Limb (tissue), 2 donors: ENCODE results near the gene KRT81.
"Not testable (repeated sequence)": the region's sequence is repeated elsewhere in the genome, so short reads cannot be mapped to it uniquely, and the experiment has no call there.

Experiments
- DNase-seq, 2 donors: peaks; one replicate each; pipeline ENCODE4 v3.0.0-alpha.2; 2016; ENCODE audit errors: extremely low spot score in 2 of 2

KRT81 gene

GRCh38 chr12:52317468-52318052, 26.2 kb upstream of the KRT81 start:
- no peak for DNase-seq

GRCh38 chr12:52316701-52317100, 25.4 kb upstream of the KRT81 start:
- DNase-seq = no peak

- no peak for DNase-seq
Measured at GRCh38 chr12:52316290-52316689, 25.0 kb upstream of the KRT81 start.

GRCh38 chr12:52315721-52316120, 24.4 kb upstream of the KRT81 start:
- DNase-seq = not testable (repeated sequence)

GRCh38 chr12:52314511-52314910, 23.2 kb upstream of the KRT81 start:
- DNase-seq = no peak

- DNase-seq = no peak
Measured at GRCh38 chr12:52313926-52314325, 22.6 kb upstream of the KRT81 start.

- no peak for DNase-seq
Measured at GRCh38 chr12:52313461-52313860, 22.1 kb upstream of the KRT81 start.

- no peak for DNase-seq
Measured at GRCh38 chr12:52312086-52312485, 20.8 kb upstream of the KRT81 start.

- DNase-seq = peak in 1 of 2 donors; percentile 18
Measured at GRCh38 chr12:52311285-52311648, 19.9 kb upstream of the KRT81 start.

GRCh38 chr12:52310622-52311284, 19.4 kb upstream of the KRT81 start:
- no peak for DNase-seq

GRCh38 chr12:52308806-52309425, 17.6 kb upstream of the KRT81 start:
- no peak for DNase-seq

GRCh38 chr12:52307836-52308805, 16.8 kb upstream of the KRT81 start:
- DNase-seq = peak; percentile 68 to 82

GRCh38 chr12:52306731-52307130, 15.4 kb upstream of the KRT81 start:
- no peak for DNase-seq

GRCh38 chr12:52305921-52306705, 14.8 kb upstream of the KRT81 start:
- no peak for DNase-seq

GRCh38 chr12:52304941-52305411, 13.6 kb upstream of the KRT81 start:
- DNase-seq = not testable (repeated sequence)

GRCh38 chr12:52302242-52302914, 11.0 kb upstream of the KRT81 start:
- DNase-seq = not testable (repeated sequence)

- not testable (repeated sequence) for DNase-seq
Measured at GRCh38 chr12:52301721-52302120, 10.4 kb upstream of the KRT81 start.

- no peak for DNase-seq
Measured at GRCh38 chr12:52300796-52301691, 9.7 kb upstream of the KRT81 start.

GRCh38 chr12:52298677-52299190, 7.4 kb upstream of the KRT81 start:
- no peak for DNase-seq
